ENCODE data around the gene MIOX.

- no peak for TF ChIP-seq YY1 (IDR thresholded peaks at IDR 0.05; ENCODE audit: low read depth)
- no peak for TF ChIP-seq FOXM1 (IDR thresholded peaks at IDR 0.05; ENCODE audit: borderline replicate concordance, low read depth)
These were observed 22.2 kb upstream of the MIOX start for GRCh38 chr22:50464451-50464850.

Data from Ishikawa (cell line).